Measurements from ENCODE around the gene HBE1. TPM values are rescaled to one million over a fixed set of nuclear protein-coding genes. Genes with fewer than 3 reads are reported as not detected.

HBE1 gene
- total and polyA plus RNA-seq, 2 experiments from 2014 or later: not detected

DNA sequence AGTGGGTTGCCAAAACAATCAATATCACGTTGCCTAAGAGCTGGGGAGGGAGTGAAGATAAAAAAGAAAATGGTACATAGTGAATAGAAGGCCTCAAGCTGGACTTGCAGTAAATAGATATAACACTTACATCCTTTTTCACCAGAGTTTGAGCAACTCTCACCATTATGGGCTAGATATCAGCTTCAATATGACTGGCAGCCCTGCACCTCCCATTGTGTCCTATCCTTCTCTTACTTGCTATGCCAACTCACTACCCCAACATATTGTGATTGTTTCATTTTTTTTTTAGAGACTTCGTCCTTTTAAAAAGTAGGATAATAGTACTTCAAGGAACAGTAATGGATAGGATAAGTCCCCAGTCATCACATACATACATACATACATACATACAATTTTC lies 27.5 kb downstream of the HBE1 start:
- no peaks in the 10 kb centered on the region for H3K36me3 ChIP-seq (ENCODE audit: insufficient read depth)
- H3K27me3 Mint-ChIP-seq (ENCODE audit: insufficient read depth, low read depth, poor library complexity): peaks cover 9% of the 10 kb centered on the region
- H4K20me1 ChIP-seq (replicated peaks; ENCODE audit: insufficient read depth): no peaks in the 10 kb centered on the region
- TF ChIP-seq JUNB (IDR thresholded peaks at IDR 0.05; ENCODE audit: unreplicated experiment) (no peak), EZH2 (IDR thresholded peaks at IDR 0.05; ENCODE audit: low read depth, unreplicated experiment) (no peak), STAT1 (IDR thresholded peaks at IDR 0.05; ENCODE audit: unreplicated experiment) (no peak), ZNF114 (CRISPR knock-in tag; IDR thresholded peaks at IDR 0.05) (no peak), EZH2phosphoT487 (IDR thresholded peaks at IDR 0.05; ENCODE audit: unreplicated experiment) (no peak), CREB1 (CRISPR knock-in tag; IDR thresholded peaks at IDR 0.05; ENCODE audit: low read depth) (no peak), POLR2AphosphoS5 (IDR thresholded peaks at IDR 0.05; ENCODE audit: low read depth) (no peak), ZNF331 (CRISPR knock-in tag; IDR thresholded peaks at IDR 0.05; ENCODE audit: low read depth) (no peak), NANOG (IDR thresholded peaks at IDR 0.05; ENCODE audit: borderline replicate concordance) (no peak)
- TF ChIP-seq, protein P1, sequence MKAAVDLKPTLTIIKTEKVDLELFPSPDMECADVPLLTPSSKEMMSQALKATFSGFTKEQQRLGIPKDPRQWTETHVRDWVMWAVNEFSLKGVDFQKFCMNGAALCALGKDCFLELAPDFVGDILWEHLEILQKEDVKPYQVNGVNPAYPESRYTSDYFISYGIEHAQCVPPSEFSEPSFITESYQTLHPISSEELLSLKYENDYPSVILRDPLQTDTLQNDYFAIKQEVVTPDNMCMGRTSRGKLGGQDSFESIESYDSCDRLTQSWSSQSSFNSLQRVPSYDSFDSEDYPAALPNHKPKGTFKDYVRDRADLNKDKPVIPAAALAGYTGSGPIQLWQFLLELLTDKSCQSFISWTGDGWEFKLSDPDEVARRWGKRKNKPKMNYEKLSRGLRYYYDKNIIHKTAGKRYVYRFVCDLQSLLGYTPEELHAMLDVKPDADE (IDR thresholded peaks at IDR 0.05): no peak
- TF ChIP-seq, protein P2, sequence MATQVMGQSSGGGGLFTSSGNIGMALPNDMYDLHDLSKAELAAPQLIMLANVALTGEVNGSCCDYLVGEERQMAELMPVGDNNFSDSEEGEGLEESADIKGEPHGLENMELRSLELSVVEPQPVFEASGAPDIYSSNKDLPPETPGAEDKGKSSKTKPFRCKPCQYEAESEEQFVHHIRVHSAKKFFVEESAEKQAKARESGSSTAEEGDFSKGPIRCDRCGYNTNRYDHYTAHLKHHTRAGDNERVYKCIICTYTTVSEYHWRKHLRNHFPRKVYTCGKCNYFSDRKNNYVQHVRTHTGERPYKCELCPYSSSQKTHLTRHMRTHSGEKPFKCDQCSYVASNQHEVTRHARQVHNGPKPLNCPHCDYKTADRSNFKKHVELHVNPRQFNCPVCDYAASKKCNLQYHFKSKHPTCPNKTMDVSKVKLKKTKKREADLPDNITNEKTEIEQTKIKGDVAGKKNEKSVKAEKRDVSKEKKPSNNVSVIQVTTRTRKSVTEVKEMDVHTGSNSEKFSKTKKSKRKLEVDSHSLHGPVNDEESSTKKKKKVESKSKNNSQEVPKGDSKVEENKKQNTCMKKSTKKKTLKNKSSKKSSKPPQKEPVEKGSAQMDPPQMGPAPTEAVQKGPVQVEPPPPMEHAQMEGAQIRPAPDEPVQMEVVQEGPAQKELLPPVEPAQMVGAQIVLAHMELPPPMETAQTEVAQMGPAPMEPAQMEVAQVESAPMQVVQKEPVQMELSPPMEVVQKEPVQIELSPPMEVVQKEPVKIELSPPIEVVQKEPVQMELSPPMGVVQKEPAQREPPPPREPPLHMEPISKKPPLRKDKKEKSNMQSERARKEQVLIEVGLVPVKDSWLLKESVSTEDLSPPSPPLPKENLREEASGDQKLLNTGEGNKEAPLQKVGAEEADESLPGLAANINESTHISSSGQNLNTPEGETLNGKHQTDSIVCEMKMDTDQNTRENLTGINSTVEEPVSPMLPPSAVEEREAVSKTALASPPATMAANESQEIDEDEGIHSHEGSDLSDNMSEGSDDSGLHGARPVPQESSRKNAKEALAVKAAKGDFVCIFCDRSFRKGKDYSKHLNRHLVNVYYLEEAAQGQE (IDR thresholded peaks at IDR 0.05; ENCODE audit: unreplicated experiment): no peak
- TF ChIP-seq, protein P3, sequence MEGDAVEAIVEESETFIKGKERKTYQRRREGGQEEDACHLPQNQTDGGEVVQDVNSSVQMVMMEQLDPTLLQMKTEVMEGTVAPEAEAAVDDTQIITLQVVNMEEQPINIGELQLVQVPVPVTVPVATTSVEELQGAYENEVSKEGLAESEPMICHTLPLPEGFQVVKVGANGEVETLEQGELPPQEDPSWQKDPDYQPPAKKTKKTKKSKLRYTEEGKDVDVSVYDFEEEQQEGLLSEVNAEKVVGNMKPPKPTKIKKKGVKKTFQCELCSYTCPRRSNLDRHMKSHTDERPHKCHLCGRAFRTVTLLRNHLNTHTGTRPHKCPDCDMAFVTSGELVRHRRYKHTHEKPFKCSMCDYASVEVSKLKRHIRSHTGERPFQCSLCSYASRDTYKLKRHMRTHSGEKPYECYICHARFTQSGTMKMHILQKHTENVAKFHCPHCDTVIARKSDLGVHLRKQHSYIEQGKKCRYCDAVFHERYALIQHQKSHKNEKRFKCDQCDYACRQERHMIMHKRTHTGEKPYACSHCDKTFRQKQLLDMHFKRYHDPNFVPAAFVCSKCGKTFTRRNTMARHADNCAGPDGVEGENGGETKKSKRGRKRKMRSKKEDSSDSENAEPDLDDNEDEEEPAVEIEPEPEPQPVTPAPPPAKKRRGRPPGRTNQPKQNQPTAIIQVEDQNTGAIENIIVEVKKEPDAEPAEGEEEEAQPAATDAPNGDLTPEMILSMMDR (conservative IDR thresholded peaks at IDR 0.05; ENCODE audit: low read depth in 2 of 2): no peak
- TF ChIP-seq, protein P4, sequence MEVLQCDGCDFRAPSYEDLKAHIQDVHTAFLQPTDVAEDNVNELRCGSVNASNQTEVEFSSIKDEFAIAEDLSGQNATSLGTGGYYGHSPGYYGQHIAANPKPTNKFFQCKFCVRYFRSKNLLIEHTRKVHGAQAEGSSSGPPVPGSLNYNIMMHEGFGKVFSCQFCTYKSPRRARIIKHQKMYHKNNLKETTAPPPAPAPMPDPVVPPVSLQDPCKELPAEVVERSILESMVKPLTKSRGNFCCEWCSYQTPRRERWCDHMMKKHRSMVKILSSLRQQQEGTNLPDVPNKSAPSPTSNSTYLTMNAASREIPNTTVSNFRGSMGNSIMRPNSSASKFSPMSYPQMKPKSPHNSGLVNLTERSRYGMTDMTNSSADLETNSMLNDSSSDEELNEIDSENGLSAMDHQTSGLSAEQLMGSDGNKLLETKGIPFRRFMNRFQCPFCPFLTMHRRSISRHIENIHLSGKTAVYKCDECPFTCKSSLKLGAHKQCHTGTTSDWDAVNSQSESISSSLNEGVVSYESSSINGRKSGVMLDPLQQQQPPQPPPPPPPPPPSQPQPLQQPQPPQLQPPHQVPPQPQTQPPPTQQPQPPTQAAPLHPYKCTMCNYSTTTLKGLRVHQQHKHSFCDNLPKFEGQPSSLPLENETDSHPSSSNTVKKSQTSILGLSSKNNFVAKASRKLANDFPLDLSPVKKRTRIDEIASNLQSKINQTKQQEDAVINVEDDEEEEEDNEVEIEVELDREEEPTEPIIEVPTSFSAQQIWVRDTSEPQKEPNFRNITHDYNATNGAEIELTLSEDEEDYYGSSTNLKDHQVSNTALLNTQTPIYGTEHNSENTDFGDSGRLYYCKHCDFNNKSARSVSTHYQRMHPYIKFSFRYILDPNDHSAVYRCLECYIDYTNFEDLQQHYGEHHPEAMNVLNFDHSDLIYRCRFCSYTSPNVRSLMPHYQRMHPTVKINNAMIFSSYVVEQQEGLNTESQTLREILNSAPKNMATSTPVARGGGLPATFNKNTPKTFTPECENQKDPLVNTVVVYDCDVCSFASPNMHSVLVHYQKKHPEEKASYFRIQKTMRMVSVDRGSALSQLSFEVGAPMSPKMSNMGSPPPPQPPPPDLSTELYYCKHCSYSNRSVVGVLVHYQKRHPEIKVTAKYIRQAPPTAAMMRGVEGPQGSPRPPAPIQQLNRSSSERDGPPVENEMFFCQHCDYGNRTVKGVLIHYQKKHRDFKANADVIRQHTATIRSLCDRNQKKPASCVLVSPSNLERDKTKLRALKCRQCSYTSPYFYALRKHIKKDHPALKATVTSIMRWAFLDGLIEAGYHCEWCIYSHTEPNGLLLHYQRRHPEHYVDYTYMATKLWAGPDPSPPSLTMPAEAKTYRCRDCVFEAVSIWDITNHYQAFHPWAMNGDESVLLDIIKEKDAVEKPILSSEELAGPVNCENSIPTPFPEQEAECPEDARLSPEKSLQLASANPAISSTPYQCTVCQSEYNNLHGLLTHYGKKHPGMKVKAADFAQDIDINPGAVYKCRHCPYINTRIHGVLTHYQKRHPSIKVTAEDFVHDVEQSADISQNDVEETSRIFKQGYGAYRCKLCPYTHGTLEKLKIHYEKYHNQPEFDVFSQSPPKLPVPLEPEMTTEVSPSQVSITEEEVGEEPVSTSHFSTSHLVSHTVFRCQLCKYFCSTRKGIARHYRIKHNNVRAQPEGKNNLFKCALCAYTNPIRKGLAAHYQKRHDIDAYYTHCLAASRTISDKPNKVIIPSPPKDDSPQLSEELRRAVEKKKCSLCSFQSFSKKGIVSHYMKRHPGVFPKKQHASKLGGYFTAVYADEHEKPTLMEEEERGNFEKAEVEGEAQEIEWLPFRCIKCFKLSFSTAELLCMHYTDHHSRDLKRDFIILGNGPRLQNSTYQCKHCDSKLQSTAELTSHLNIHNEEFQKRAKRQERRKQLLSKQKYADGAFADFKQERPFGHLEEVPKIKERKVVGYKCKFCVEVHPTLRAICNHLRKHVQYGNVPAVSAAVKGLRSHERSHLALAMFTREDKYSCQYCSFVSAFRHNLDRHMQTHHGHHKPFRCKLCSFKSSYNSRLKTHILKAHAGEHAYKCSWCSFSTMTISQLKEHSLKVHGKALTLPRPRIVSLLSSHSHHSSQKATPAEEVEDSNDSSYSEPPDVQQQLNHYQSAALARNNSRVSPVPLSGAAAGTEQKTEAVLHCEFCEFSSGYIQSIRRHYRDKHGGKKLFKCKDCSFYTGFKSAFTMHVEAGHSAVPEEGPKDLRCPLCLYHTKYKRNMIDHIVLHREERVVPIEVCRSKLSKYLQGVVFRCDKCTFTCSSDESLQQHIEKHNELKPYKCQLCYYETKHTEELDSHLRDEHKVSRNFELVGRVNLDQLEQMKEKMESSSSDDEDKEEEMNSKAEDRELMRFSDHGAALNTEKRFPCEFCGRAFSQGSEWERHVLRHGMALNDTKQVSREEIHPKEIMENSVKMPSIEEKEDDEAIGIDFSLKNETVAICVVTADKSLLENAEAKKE (CRISPR knock-in tag; IDR thresholded peaks at IDR 0.05): no peak
- no peak overlapping the region for H3K27ac ChIP-seq (ENCODE audit: low read depth)
- no peak overlapping the region for H3K27ac Mint-ChIP-seq
- DNase-seq (ENCODE audit: low spot score) (no peak), ATAC-seq (no peak)
- H3K79me2 ChIP-seq (replicated peaks; ENCODE audit: insufficient read depth): no peaks in the 10 kb centered on the region
- no peaks in the 10 kb centered on the region for H3K4me1 ChIP-seq (ENCODE audit: insufficient read depth)
- no peaks in the 10 kb centered on the region for H3K4me1 Mint-ChIP-seq
- H3K4me2 ChIP-seq: no peak overlapping the region
- no peaks in the 10 kb centered on the region for H3K9me3 Mint-ChIP-seq
- no peak overlapping the region for H3K4me3 Mint-ChIP-seq
- no peak overlapping the region for H2AFZ ChIP-seq
- no peak overlapping the region for H3K4me3 ChIP-seq
- no peaks in the 10 kb centered on the region for H3K27me3 ChIP-seq (ENCODE audit: insufficient read depth)
- H3K36me3 Mint-ChIP-seq (ENCODE audit: low read depth): no peaks in the 10 kb centered on the region
- 0 out of 2 replicates have a peak, but pooled peaks cover 2% of the 10 kb centered on the region for H3K9me2 ChIP-seq (ENCODE audit: insufficient read depth)
- no peaks in the 10 kb centered on the region for H3F3A ChIP-seq (replicated peaks; ENCODE audit: low read depth)
